ENCODE data around the gene BBIP1.

DNA sequence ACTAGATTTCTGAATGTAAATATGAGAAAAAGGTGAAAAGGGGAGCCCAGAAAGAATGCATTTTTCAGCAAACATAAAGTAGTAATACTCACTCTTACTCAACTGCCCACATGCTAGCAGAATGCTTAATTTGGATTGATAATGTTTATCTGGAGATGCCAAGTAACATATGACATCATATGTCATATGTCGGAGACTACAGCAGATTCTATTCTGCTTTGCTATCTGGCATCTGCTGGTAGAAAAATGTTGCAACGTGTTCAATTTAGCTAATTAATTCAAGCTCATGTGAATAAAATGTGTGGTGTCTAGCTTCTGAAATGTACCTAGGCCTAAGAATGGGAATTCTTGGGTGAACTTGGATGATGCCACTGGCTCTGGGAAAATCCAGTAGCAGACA is 4.5 kb downstream of the BBIP1 start:
- TF ChIP-seq, protein P1, sequence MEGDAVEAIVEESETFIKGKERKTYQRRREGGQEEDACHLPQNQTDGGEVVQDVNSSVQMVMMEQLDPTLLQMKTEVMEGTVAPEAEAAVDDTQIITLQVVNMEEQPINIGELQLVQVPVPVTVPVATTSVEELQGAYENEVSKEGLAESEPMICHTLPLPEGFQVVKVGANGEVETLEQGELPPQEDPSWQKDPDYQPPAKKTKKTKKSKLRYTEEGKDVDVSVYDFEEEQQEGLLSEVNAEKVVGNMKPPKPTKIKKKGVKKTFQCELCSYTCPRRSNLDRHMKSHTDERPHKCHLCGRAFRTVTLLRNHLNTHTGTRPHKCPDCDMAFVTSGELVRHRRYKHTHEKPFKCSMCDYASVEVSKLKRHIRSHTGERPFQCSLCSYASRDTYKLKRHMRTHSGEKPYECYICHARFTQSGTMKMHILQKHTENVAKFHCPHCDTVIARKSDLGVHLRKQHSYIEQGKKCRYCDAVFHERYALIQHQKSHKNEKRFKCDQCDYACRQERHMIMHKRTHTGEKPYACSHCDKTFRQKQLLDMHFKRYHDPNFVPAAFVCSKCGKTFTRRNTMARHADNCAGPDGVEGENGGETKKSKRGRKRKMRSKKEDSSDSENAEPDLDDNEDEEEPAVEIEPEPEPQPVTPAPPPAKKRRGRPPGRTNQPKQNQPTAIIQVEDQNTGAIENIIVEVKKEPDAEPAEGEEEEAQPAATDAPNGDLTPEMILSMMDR (IDR thresholded peaks at IDR 0.05; ENCODE audit: low read depth, low read length, poor library complexity, severe bottlenecking), result no peak
- no peak for TF ChIP-seq EZH2phosphoT487 (IDR thresholded peaks at IDR 0.05; ENCODE audit: borderline replicate concordance, low read length)
